GM13976 (cell line): ENCODE data around the gene WNT3.
"Not testable (repeated sequence)": the region's sequence is repeated elsewhere in the genome, so short reads cannot be mapped to it uniquely, and the experiment has no call there.

Experiments
- DNase-seq: peaks from one replicate; pipeline ENCODE4 v3.0.0; 2012; ENCODE audit warnings: low spot score
- in situ Hi-C: fragments of 300-500 bp; cut with MboI; formaldehyde crosslinking; loops from one replicate; pipeline ENCODE4 v1.12.0; 2022; ENCODE audit warnings: low sequenced_read_pairs, mixed read lengths, inconsistent platforms; ENCODE audit not compliant: unreplicated experiment
- TF ChIP-seq, protein P1 (sequence below): IDR thresholded peaks from 2 replicates; pipeline ENCODE4 v1.5.1; 2012; ENCODE audit warnings: borderline replicate concordance, mild to moderate bottlenecking; ENCODE audit not compliant: insufficient read depth; ENCODE audit errors: extremely low read depth, missing control alignments, control extremely low read depth

WNT3 gene

DNA sequence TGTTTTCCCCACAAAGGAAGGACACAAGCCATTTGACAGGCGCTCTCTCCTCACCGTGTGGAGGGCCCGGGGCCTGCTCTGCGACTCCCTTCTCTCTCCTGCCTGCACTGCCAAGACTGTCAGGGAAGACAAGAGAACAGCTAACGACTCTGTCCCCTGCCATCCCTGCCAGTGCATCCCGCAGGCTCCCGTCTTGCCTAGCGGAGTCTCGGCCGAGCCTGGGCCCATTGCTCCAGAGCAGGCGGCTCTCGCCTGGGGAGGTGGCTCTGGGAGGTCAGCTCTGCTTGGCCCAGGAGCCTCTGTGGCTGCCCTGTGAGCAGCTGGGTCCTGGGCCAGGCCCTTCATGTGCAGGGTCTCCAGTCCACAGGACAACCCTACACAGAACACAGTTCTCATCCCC, 53.0 kb downstream of the WNT3 start:
- TF ChIP-seq, protein P1, sequence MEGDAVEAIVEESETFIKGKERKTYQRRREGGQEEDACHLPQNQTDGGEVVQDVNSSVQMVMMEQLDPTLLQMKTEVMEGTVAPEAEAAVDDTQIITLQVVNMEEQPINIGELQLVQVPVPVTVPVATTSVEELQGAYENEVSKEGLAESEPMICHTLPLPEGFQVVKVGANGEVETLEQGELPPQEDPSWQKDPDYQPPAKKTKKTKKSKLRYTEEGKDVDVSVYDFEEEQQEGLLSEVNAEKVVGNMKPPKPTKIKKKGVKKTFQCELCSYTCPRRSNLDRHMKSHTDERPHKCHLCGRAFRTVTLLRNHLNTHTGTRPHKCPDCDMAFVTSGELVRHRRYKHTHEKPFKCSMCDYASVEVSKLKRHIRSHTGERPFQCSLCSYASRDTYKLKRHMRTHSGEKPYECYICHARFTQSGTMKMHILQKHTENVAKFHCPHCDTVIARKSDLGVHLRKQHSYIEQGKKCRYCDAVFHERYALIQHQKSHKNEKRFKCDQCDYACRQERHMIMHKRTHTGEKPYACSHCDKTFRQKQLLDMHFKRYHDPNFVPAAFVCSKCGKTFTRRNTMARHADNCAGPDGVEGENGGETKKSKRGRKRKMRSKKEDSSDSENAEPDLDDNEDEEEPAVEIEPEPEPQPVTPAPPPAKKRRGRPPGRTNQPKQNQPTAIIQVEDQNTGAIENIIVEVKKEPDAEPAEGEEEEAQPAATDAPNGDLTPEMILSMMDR: no peak
- no peak for DNase-seq
- in situ Hi-C loops: no loop called here

DNA sequence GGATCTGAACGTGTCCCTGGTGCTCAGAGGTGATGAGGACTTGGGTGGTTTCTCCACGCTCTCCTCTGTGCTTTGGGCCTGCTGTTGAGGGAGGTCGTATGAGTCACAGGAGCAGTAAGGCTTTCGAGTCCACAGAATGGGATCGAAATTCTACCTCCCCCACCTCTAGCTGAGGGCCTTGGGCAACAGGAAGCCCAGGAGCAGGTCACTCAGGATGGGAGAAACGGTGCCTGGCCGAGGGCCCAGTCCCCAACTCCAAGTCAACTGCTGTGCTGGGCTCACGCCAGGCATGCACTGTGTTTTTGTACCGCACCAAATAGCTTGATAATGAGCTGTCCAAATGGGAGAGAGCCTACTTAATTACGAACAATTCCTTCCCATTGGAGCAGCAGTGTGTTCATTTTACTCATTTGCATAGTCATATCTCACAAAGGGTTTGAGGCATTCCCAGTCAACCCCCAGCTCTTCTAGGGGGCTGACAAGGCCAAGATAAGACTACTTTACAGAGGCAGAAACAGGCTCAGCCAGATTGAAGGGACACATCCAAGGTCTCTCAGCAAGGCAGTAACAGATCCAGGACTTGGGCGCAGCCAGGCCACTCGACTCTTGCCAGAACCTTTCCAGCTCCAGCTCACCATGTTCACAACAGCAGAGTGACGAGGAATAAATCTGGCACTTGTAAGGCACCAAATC, 53.6 kb downstream of the WNT3 start:
- no peak for DNase-seq
- TF ChIP-seq, protein P1: no peak
- in situ Hi-C loops: no loop called here

DNA sequence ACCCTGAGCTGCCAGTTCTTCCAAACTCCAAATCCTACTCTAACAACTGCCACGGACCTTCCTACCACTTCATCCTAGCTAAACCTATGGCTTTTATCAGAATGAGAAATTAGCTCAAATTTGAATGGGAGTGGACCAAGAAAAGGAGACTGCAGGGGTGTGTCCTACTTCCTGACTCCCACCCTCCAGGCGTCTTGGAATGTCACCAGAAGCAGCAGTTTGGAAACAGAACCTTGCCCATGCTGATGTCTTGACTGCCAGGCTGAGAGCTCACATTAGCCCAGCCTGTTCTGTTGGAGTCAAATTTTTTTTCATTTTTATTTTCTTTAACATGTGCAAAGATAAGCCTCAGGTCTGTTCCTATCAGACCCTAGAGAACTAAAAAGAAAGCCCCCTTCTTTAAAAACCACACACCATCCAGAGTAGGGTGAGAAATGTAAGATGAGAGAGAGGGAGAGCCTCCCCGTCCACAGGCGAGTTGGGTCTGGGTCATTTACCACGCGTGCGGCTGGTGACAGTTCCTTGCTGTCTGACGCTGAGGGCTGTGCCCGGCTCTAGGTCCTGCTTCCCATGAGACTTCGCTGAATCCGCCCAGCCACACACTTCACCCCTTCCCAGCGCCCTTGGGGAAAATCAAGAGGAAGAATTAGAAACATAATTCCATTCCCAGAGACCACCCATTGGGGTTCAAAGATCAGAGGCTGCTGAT, 54.3 kb downstream of the WNT3 start:
- TF ChIP-seq, protein P1: no peak
- DNase-seq: no peak
- in situ Hi-C loops: no loop called here

DNA sequence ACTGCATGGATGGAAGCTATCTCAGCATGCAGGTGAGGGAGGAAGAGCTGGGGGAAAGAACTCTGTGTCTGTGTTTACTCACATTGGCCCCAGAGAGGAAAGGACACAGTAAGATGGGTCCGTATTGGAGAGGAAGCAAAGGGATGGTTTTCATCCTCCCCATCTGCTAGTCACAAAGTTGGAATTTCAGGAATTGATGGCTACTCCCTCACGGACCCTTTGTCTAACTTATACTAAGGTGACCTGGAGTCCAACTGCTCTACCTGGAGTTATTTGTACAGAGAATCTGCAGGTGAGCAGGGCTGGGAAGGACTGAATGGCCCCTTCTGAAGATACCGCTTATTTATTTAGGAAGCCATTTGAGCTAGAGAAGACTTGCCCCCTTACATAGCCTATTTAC, 55.1 kb downstream of the WNT3 start:
- DNase-seq: no peak
- in situ Hi-C loops: no loop called here
- TF ChIP-seq, protein P1: no peak

DNA sequence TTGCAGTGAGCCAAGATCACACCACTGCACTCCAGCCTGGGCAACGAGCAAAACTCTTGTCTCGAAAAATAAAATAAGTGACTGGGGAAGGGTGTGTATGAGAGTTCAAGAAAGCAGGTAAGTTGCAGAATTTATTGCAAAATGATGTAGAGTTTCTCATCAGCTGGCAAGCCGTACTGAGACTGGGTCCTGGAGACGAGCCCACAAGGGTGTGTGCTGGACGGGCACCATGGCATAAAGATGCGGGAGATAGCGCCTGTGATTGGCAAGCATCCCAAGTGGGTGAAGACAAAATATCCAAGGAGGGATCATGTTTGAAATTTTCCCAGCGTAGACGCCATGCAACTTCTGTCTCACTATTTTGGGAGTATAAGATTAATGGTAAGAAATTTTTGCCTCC, 59.4 kb downstream of the WNT3 start:
- no peak for DNase-seq
- TF ChIP-seq, protein P1: no peak
- in situ Hi-C loops: no loop called here

DNA sequence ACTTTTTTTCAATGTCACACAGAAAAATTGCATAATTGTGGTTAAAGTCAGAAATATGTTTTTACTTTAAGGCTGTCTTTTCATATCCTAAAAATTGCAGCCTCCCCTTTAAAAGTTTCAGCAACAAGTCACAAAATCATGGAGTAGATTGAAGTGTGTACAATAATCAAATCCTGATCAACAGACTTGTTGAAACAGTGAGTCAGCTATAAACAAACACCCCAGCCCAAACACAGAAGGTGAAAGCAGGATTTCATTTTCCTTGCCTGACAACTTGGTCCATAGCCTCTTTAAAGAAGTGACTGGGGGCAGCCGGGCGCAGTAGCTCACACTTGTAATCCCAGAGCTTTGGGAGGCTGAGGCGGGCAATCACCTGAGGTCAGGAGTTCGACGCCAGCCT, 59.9 kb downstream of the WNT3 start:
- no peak for DNase-seq
- in situ Hi-C loops: no loop called here
- TF ChIP-seq, protein P1: no peak

DNA sequence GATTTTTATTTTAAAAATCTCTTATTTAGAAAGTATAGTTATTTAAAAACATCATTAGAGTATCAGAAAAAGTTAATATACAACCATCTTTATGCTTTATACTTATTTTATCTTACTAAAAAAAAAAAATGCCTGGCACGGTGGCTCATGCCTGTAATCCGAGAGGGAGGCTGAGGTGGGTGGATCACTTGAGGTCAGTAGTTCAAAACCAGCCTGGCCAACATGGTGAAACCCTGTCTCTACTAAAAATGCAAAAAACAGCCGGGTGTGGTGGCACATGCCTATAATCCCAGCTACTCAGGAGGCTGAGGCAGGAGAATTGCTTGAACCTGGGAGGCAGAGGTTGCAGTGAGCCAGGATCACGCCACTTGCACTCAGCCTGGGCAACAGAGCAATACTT, 60.9 kb downstream of the WNT3 start:
- DNase-seq, in situ Hi-C loops: not testable (repeated sequence)
